K562 (cell line): ENCODE measurements around the gene SERTAD3. TPM values are rescaled to one million over a fixed set of nuclear protein-coding genes. Genes with fewer than 3 reads are reported as not detected.
A peak's percentile ranks its signal among the peaks of the same experiment; 100 is the strongest.

Experiments
- ELF4 ChIP-seq: fragments of 450-650 bp; formaldehyde crosslinking; IDR thresholded peaks from 2 replicates; pipeline ENCODE4 v1.4.0; 2022; ENCODE audit warnings: missing genetic modification characterization
- ELK1 ChIP-seq: sonication (generic); formaldehyde crosslinking; IDR thresholded peaks from 2 replicates; pipeline ENCODE4 v1.8.1; 2022; ENCODE audit warnings: missing genetic modification reagents
- FOXM1 ChIP-seq, 2 experiments: fragments of 450-650 bp in 1 of 2; sonication (generic) in 1 of 2; formaldehyde crosslinking in 1 of 2; IDR thresholded peaks; 2 replicates each; pipeline versions ENCODE4 v1.6.1 to v1.9.0; 2017 to 2022; ENCODE audit warnings: low read depth in 2 of 2, mild to moderate bottlenecking in 2 of 2, missing genetic modification reagents in 1 of 2, moderate library complexity in 1 of 2
- SMAD3 ChIP-seq: fragments of 450-650 bp; formaldehyde crosslinking; conservative IDR thresholded peaks from 2 replicates; pipeline ENCODE4 v1.4.0; 2020; ENCODE audit warnings: mild to moderate bottlenecking
- TAF15 ChIP-seq: fragments of 200-400 bp; formaldehyde crosslinking; IDR thresholded peaks from 2 replicates; pipeline ENCODE4 v1.6.1; 2017; ENCODE audit warnings: mild to moderate bottlenecking, low read depth, low read length, moderate library complexity
- ZBTB17 ChIP-seq: fragments of 450-650 bp; formaldehyde crosslinking; IDR thresholded peaks from 2 replicates; pipeline ENCODE4 v1.4.0; 2020; ENCODE audit warnings: mild to moderate bottlenecking
- ZNF407 ChIP-seq: fragments of 450-650 bp; IDR thresholded peaks from 2 replicates; pipeline ENCODE4 v1.6.1; 2016; ENCODE audit warnings: low read depth
- polyA plus RNA-seq, 8 experiments: library from polyadenylated mRNA; depleted of rRNA in 4 of 8; stranded (reverse) in 5 of 8; unstranded in 3 of 8; fragments of >200 nt; fragmentation: Nextera tagmentation in 2 of 8; fragmentation: Illumina TruSeq in 1 of 8; extraction: Ambion mirVana in 2 of 8; extraction: Trizol in 1 of 8; gene quantifications; 2 replicates each; pipeline versions ENCODE4 v1.2.1 to v1.2.3, GENCODE V29; 2011 to 2014; ENCODE audit warnings: inconsistent platforms in 1 of 8, missing spikeins in 1 of 8
- total RNA-seq, 7 experiments: library from RNA; depleted of rRNA in 6 of 7; stranded (reverse); fragments of >200 nt in 6 of 7; fragmentation: Illumina TruSeq in 2 of 7; extraction: Trizol in 2 of 7; gene quantifications; 2 replicates each; pipeline versions ENCODE4 v1.2.1 to v1.2.3, GENCODE V29; 2011 to 2021; ENCODE audit warnings: low replicate concordance in 1 of 7

SERTAD3 gene
- total and polyA plus RNA-seq, 9 of the 15 experiments (the other 6 are each of a cell fraction or from before 2014, with no cell fraction given) = 5.4 to 28.9 (median 17.5) TPM

GRCh38 chr19:40420766-40421765 lies 23.1 kb downstream of the SERTAD3 start (continued):
- TF ChIP-seq TAF15 (no peak), FOXM1 (IDR thresholded peaks at IDR 0.05; ENCODE audit: low read depth) (no peak), FOXM1 (CRISPR knock-in tag; IDR thresholded peaks at IDR 0.05; ENCODE audit: low read depth) (no peak), ELF4 (CRISPR knock-in tag) (no peak), ZBTB17 (CRISPR knock-in tag) (peak; percentile 32; the same call in 1 of the 2 replicates), ELK1 (CRISPR knock-in tag) (no peak), ZNF407 (no peak), SMAD3 (CRISPR knock-in tag) (no peak; the same call in 1 of the 2 replicates)
